Measurements from ENCODE around the gene NID2. TPM values are rescaled to one million over a fixed set of nuclear protein-coding genes. Genes with fewer than 3 reads are reported as not detected.

Gene NID2
- total and polyA plus RNA-seq, 2 of the 4 experiments (the other 2 are of a cell fraction): 101 to 303 TPM

- Histone ChIP-seq H3K79me1 (ENCODE audit: low read depth in 1 of 2, low read length in 2 of 2) (peaks cover 38 to 72% of the 10 kb centered on the region in 2 experiments), H3K27ac (ENCODE audit: insufficient read depth, low read length) (no peak overlapping the region; the same call in 1 of the 2 replicates), H3K4me2 (ENCODE audit: low read depth, low read length) (peak overlapping the region; percentile 44; the same call in 1 of the 2 replicates), H3K4ac (ENCODE audit: low read depth, low read length) (peak overlapping the region; percentile 15; the same call in 1 of the 2 replicates), H3K9ac (ENCODE audit: low read depth, low read length) (no peak overlapping the region), H3K56ac (ENCODE audit: extremely low read depth, insufficient read depth, low read length) (no peak overlapping the region), H3K27me3 (ENCODE audit: control insufficient read depth, insufficient read depth, low read length) (no peaks in the 10 kb centered on the region), H2BK20ac (ENCODE audit: low read depth, low read length) (no peak overlapping the region), H3K9me3 (ENCODE audit: control insufficient read depth, insufficient read depth, low read length) (no peaks in the 10 kb centered on the region), H3K9me1 (ENCODE audit: insufficient read depth, low read length) (peaks cover 13% of the 10 kb centered on the region), H3K36me3 (ENCODE audit: control insufficient read depth, insufficient read depth, low read length) (peaks cover 32% of the 10 kb centered on the region), H4K91ac (ENCODE audit: insufficient read depth, low read depth, low read length) (no peak overlapping the region), H2BK5ac (ENCODE audit: low read depth, low read length, poor library complexity, severe bottlenecking) (peak overlapping the region; percentile 53), H3K18ac (ENCODE audit: low read depth, low read length) (no peak overlapping the region), H3K4me3 (ENCODE audit: insufficient read depth, low read depth, low read length) (no peak overlapping the region), H2BK15ac (ENCODE audit: low read depth, low read length) (0 out of 3 replicates have a peak overlapping the region, but pooled peaks have one; percentile 4), H3K4me1 (ENCODE audit: control insufficient read depth, insufficient read depth, low read length) (peaks cover 15% of the 10 kb centered on the region), H2AK5ac (ENCODE audit: low read depth, low read length) (peak overlapping the region; percentile 1; the same call in 1 of the 2 replicates), H4K20me1 (ENCODE audit: insufficient read depth, low read length) (peaks cover 15% of the 10 kb centered on the region; the same call in 1 of the 2 replicates), H2AFZ (replicated peaks; ENCODE audit: low read length, poor library complexity) (no peak overlapping the region), H3K23ac (ENCODE audit: low read depth, low read length) (peak overlapping the region; percentile 77), H3K14ac (replicated peaks; ENCODE audit: low read depth, low read length) (no peak overlapping the region; the same call in 1 of the 2 replicates), H4K5ac (ENCODE audit: low read depth, low read length) (no peak overlapping the region), H4K8ac (ENCODE audit: low read depth in 2 of 2, low read length in 2 of 2) (no peak overlapping the region), H2AK9ac (replicated peaks; ENCODE audit: low read depth, low read length, poor library complexity) (no peak overlapping the region), H2BK120ac (ENCODE audit: low read depth, low read length) (no peak overlapping the region)
- DNase-seq: no peak
- ChIA-PET CTCF (interaction anchor here (1.4 kb wide), 1 partner anchor 206 kb away, joined by 3 read pairs; no protein-coding TSS in a partner anchor), POLR2A (ENCODE audit: unreplicated experiment) (no interaction called here)
- TF ChIP-seq FOS (IDR thresholded peaks at IDR 0.05; ENCODE audit: low read depth, low read length): no peak
- TF ChIP-seq RCOR1 (IDR thresholded peaks at IDR 0.05; ENCODE audit: insufficient replicate concordance, low read length): no peak
- no peak for TF ChIP-seq ELK1 (IDR thresholded peaks at IDR 0.05; ENCODE audit: borderline replicate concordance, low read depth, low read length)
- no peak for TF ChIP-seq RFX5 (IDR thresholded peaks at IDR 0.05; ENCODE audit: low read depth, low read length)
- no peak for TF ChIP-seq CEBPB (IDR thresholded peaks at IDR 0.05; ENCODE audit: low read depth, low read length)
- TF ChIP-seq NFE2L2 (IDR thresholded peaks at IDR 0.05; ENCODE audit: low read depth, low read length): no peak
- TF ChIP-seq CTCF (conservative IDR thresholded peaks at IDR 0.05; ENCODE audit: low read depth, low read length): no peak
- TF ChIP-seq MXI1 (IDR thresholded peaks at IDR 0.05; ENCODE audit: borderline replicate concordance, low read depth, low read length): no peak
- TF ChIP-seq MAFK (IDR thresholded peaks at IDR 0.05; ENCODE audit: low read depth, low read length): no peak
- no peak for TF ChIP-seq CHD1 (IDR thresholded peaks at IDR 0.05; ENCODE audit: low read depth, low read length)
- no peak for TF ChIP-seq POLR2A (IDR thresholded peaks at IDR 0.05; ENCODE audit: low read depth, low read length)
- no peak for TF ChIP-seq BHLHE40 (IDR thresholded peaks at IDR 0.05; ENCODE audit: low read depth, low read length)
- no peak for TF ChIP-seq MAZ (IDR thresholded peaks at IDR 0.05; ENCODE audit: borderline replicate concordance, low read depth, low read length)
- no peak for TF ChIP-seq USF2 (IDR thresholded peaks at IDR 0.05; ENCODE audit: low read depth, low read length)
- no peak for TF ChIP-seq SMC3 (IDR thresholded peaks at IDR 0.05; ENCODE audit: low read depth, low read length)
- no peak for TF ChIP-seq RAD21 (IDR thresholded peaks at IDR 0.05; ENCODE audit: low read length)
- dilution Hi-C loops (cut with HindIII; ENCODE audit: low sequenced_read_pairs, unreplicated experiment): no loop called here
- BruUV-seq (replicated peaks): no TSS peak
- intact Hi-C loops (cut with micrococcal nuclease): no loop called here
- in situ Hi-C loops (cut with MboI; ENCODE audit: low sequenced_read_pairs): no loop called here
- ATAC-seq (ENCODE audit: low read depth): peak; percentile 35
- WGBS, 2 experiments (ENCODE audit: extremely low coverage in 2 of 2, insufficient read length in 1 of 2): no CpG with 5 or more reads among the region's 5 CpGs
Measured at GRCh38 chr14:52061390-52061789, 7.5 kb downstream of the NID2 start.
